Common myeloid progenitor, CD34-positive (primary cell): ENCODE results near the gene CCDC124.

ENCODE experiments used
- CTCF ChIA-PET: fragments of 350-600 bp; sonication (Branson Sonifier 250); formaldehyde crosslinking; loops from one replicate; lab custom pipeline; 2021; ENCODE audit warnings: antibody characterized with exemption; lab: Charles Lee
- POLR2A ChIA-PET: fragments of 350-600 bp; sonication (Branson Sonifier 250); formaldehyde crosslinking; loops from one replicate; lab custom pipeline; 2021; ENCODE audit warnings: antibody characterized with exemption; lab: Charles Lee
- DNase-seq, 3 donors: peaks; one replicate each; pipeline versions ENCODE4 v3.0.0 to v3.0.0-alpha.2; 2013
- H3K27ac ChIP-seq, 2 experiments: 1 replicate in 1 of 2; 2 replicates in 1 of 2; pipeline ENCODE4 v1.7.0; 2013; ENCODE audit warnings: inconsistent platforms in 2 of 2, low read length in 2 of 2, mild to moderate bottlenecking in 2 of 2, low read depth in 1 of 2, moderate library complexity in 1 of 2; ENCODE audit not compliant: severe bottlenecking in 2 of 2, insufficient read depth in 1 of 2, poor library complexity in 1 of 2
- H3K27me3 ChIP-seq, 5 experiments: replicated peaks in 2 of 5; 1 replicate in 3 of 5; 2 replicates in 2 of 5; pipeline versions ENCODE4 v1.6.1 to v1.7.0; 2013; ENCODE audit warnings: low read length in 4 of 5, mild to moderate bottlenecking in 2 of 5, moderate library complexity in 2 of 5, inconsistent platforms in 1 of 5; ENCODE audit not compliant: insufficient read depth in 5 of 5, control insufficient read depth in 4 of 5
- H3K36me3 ChIP-seq, 4 experiments: 1 replicate in 2 of 4; 2 replicates in 2 of 4; pipeline versions ENCODE4 v1.6.1 to v1.7.0; 2013; ENCODE audit warnings: low read length in 3 of 4, control low read depth in 1 of 4, mild to moderate bottlenecking in 1 of 4; ENCODE audit not compliant: control insufficient read depth in 4 of 4, insufficient read depth in 4 of 4
- H3K4me1 ChIP-seq, 4 experiments: 1 replicate in 3 of 4; 2 replicates in 1 of 4; pipeline versions ENCODE4 v1.6.1 to v1.7.1; 2013; ENCODE audit warnings: low read length in 3 of 4, mild to moderate bottlenecking in 3 of 4, control low read depth in 1 of 4, inconsistent platforms in 1 of 4, moderate library complexity in 1 of 4; ENCODE audit not compliant: control insufficient read depth in 4 of 4, insufficient read depth in 4 of 4; ENCODE audit errors: control extremely low read depth in 1 of 4
- H3K4me3 ChIP-seq, 7 experiments: 1 replicate in 4 of 7; 2 replicates in 3 of 7; pipeline versions ENCODE4 v1.5.1 to v1.7.0; 2013; ENCODE audit warnings: mild to moderate bottlenecking in 7 of 7, low read length in 6 of 7, moderate library complexity in 6 of 7, inconsistent platforms in 2 of 7, low read depth in 2 of 7, control low read depth in 1 of 7; ENCODE audit not compliant: insufficient read depth in 4 of 7, control insufficient read depth in 1 of 7; ENCODE audit errors: extremely low read depth in 1 of 7
- H3K9me3 ChIP-seq, 5 experiments: 1 replicate in 4 of 5; 2 replicates in 1 of 5; pipeline versions ENCODE4 v1.6.1 to v1.7.1; 2013; ENCODE audit warnings: low read length in 4 of 5, mild to moderate bottlenecking in 2 of 5, inconsistent platforms in 1 of 5, low read depth in 1 of 5, moderate library complexity in 1 of 5; ENCODE audit not compliant: control insufficient read depth in 4 of 5, insufficient read depth in 2 of 5; ENCODE audit errors: control extremely low read depth in 1 of 5
- WGBS: methylation state at CpG from one replicate; pipeline ENCODE4 v1.1.5; 2013; ENCODE audit not compliant: insufficient coverage; 5-methylcytosine and 5-hydroxymethylcytosine counted together

Gene CCDC124

GRCh38 chr19:17943274-17944221, 10.7 kb downstream of the CCDC124 start:
- Histone ChIP-seq H3K9me3 (no peaks in the 10 kb centered on the region), H3K27ac (no peak overlapping the region), H3K36me3 (peaks cover 0 to 32% (median 17%) of the 10 kb centered on the region in 4 experiments), H3K4me1 (peaks cover 0 to 12% (median 10%) of the 10 kb centered on the region in 4 experiments), H3K27me3 (peaks cover 0 to under 1% (median 0%) of the 10 kb centered on the region in 5 experiments), H3K4me3 (no peak overlapping the region)
- ChIA-PET POLR2A (interaction anchor here (0.5 kb wide), 1 partner anchor 56 kb away, joined by 3 read pairs; no protein-coding TSS in a partner anchor), CTCF (interaction anchor here (1.7 to 7.5 kb wide), 4 partner anchors 10 to 58 kb away, joined by 5 to 86 read pairs (median 20); partner anchors contain the start of gene CCDC124)
- 93% methylated on average over 39 of the region's 57 CpGs for WGBS
- no peak for DNase-seq

- DNase-seq, result no peak
- Histone ChIP-seq H3K4me3 (no peak overlapping the region), H3K27me3 (peaks cover 0 to 8% (median 3%) of the 10 kb centered on the region in 5 experiments), H3K27ac (no peak overlapping the region), H3K9me3 (no peaks in the 10 kb centered on the region), H3K4me1 (peaks cover 0 to 19% (median 17%) of the 10 kb centered on the region in 4 experiments), H3K36me3 (peaks cover 0 to 32% (median 15%) of the 10 kb centered on the region in 4 experiments)
- POLR2A ChIA-PET, result no interaction called here
- WGBS, result 93% methylated on average over 4 of the region's 4 CpGs
- CTCF ChIA-PET, result interaction anchor here (2.0 to 7.5 kb wide), 3 partner anchors 10 to 52 kb away, joined by 5 to 86 read pairs (median 35); partner anchors contain the start of gene CCDC124
Observed at GRCh38 chr19:17944301-17944700, 11.5 kb downstream of the CCDC124 start.

- 19% methylated on average over 26 of the region's 29 CpGs for whole genome bisulfite sequencing
- peaks cover 3 to 48% (median 46%) of the 10 kb centered on the region in 4 experiments for H3K4me1 ChIP-seq
- no peak for DNase-seq
- no peaks in the 10 kb centered on the region for H3K9me3 ChIP-seq
- peaks cover 0 to 36% (median 17%) of the 10 kb centered on the region in 5 experiments for H3K27me3 ChIP-seq
- H3K27ac ChIP-seq, result peak overlapping the region in 1 of 2 experiments; percentile 64
- H3K4me3 ChIP-seq, result peak overlapping the region; percentile 23 to 79 (median 58)
- peaks cover 0 to 19% (median 7%) of the 10 kb centered on the region in 4 experiments for H3K36me3 ChIP-seq
- ChIA-PET CTCF (interaction anchor here (1.1 to 7.5 kb wide), 6 partner anchors 9 to 213 kb away, joined by 3 to 86 read pairs (median 8); partner anchors contain the start of genes CCDC124 and KCNN1), POLR2A (interaction anchor here (0.6 to 2.4 kb wide), 2 partner anchors 49 to 54 kb away, joined by 3 to 9 read pairs; no protein-coding TSS in a partner anchor)
Observed at GRCh38 chr19:17946965-17947784, 14.4 kb downstream of the CCDC124 start.

- Histone ChIP-seq H3K9me3 (no peaks in the 10 kb centered on the region), H3K4me3 (peak overlapping the region in 5 of 7 experiments; percentile 41 to 79 (median 66)), H3K4me1 (peaks cover 3 to 55% (median 54%) of the 10 kb centered on the region in 4 experiments), H3K36me3 (peaks cover 0 to 15% (median 6%) of the 10 kb centered on the region in 4 experiments), H3K27ac (no peak overlapping the region), H3K27me3 (peaks cover 0 to 44% (median 24%) of the 10 kb centered on the region in 5 experiments)
- WGBS, result under 1% methylated on average over 33 of the region's 92 CpGs
- ChIA-PET POLR2A (interaction anchor here (0.6 to 2.4 kb wide), 2 partner anchors 48 to 53 kb away, joined by 3 to 9 read pairs; no protein-coding TSS in a partner anchor), CTCF (interaction anchor here (0.6 to 7.5 kb wide), 5 partner anchors 10 to 466 kb away, joined by 3 to 86 read pairs (median 7); partner anchors contain the start of gene CCDC124)
- peak; percentile 92 to 96 (median 96) for DNase-seq
Observed at GRCh38 chr19:17947815-17948513, 15.1 kb downstream of the CCDC124 start.

- CTCF ChIA-PET, result interaction anchor here (0.6 to 7.5 kb wide), 3 partner anchors 15 to 466 kb away, joined by 3 to 86 read pairs (median 35); partner anchors contain the start of gene CCDC124
- H3K4me1 ChIP-seq, result peaks cover 3 to 61% (median 59%) of the 10 kb centered on the region in 4 experiments
- H3K4me3 ChIP-seq, result peak overlapping the region in 4 of 7 experiments; percentile 36 to 66 (median 43)
- no peaks in the 10 kb centered on the region for H3K9me3 ChIP-seq
- no peak overlapping the region for H3K27ac ChIP-seq
- POLR2A ChIA-PET, result interaction anchor here (0.6 to 2.4 kb wide), 2 partner anchors 53 to 97 kb away, joined by 3 to 9 read pairs; no protein-coding TSS in a partner anchor
- no peak for DNase-seq
- H3K27me3 ChIP-seq, result peaks cover 0 to 50% (median 30%) of the 10 kb centered on the region in 5 experiments
- peaks cover 0 to 14% (median 5%) of the 10 kb centered on the region in 4 experiments for H3K36me3 ChIP-seq
- WGBS, result under 1% methylated on average over 8 of the region's 16 CpGs
Observed at GRCh38 chr19:17948514-17948900, 15.7 kb downstream of the CCDC124 start.
